Measurements from ENCODE around the gene KCNF1. TPM values are rescaled to one million over a fixed set of nuclear protein-coding genes. Genes with fewer than 3 reads are reported as not detected.

KCNF1 gene
- total RNA-seq, 1 experiment from 2014 or later, result 1.2 TPM

GRCh38 chr2:10934979-10935350, 23.2 kb downstream of the KCNF1 start:
- TF ChIP-seq CDX4 (CRISPR knock-in tag; IDR thresholded peaks at IDR 0.05; ENCODE audit: borderline replicate concordance), result no peak
- TF ChIP-seq NFYB (CRISPR knock-in tag; conservative IDR thresholded peaks at IDR 0.05; ENCODE audit: low read depth), result no peak
- no peak for TF ChIP-seq TP53 (CRISPR knock-in tag; IDR thresholded peaks at IDR 0.05)
- TF ChIP-seq ZNF423 (CRISPR knock-in tag; IDR thresholded peaks at IDR 0.05), result no peak
- TF ChIP-seq ZNF396 (CRISPR knock-in tag; IDR thresholded peaks at IDR 0.05; ENCODE audit: borderline replicate concordance), result no peak
- TF ChIP-seq MAX (CRISPR knock-in tag; IDR thresholded peaks at IDR 0.05), result no peak
- TF ChIP-seq ZBTB43 (CRISPR knock-in tag; IDR thresholded peaks at IDR 0.05), result no peak
- TF ChIP-seq HMGA2 (CRISPR knock-in tag; IDR thresholded peaks at IDR 0.05), result no peak
- TF ChIP-seq ZMAT4 (CRISPR knock-in tag; IDR thresholded peaks at IDR 0.05), result no peak
- TF ChIP-seq ZNF138 (CRISPR knock-in tag; conservative IDR thresholded peaks at IDR 0.05), result no peak
- no peak for TF ChIP-seq ZNF532 (CRISPR knock-in tag; IDR thresholded peaks at IDR 0.05; ENCODE audit: borderline replicate concordance)
- no peak for TF ChIP-seq RELA (CRISPR knock-in tag; IDR thresholded peaks at IDR 0.05; ENCODE audit: borderline replicate concordance)
- Mint-ChIP-seq H3K27me3 (ENCODE audit: low read depth) (peaks cover 4% of the 10 kb centered on the region; the same call in 1 of the 2 replicates), H3K4me3 (no peak overlapping the region), H3K27ac (no peak overlapping the region), H3K4me1 (peaks cover 38% of the 10 kb centered on the region), H3K36me3 (peaks cover 11% of the 10 kb centered on the region), H3K9me3 (peaks cover 18% of the 10 kb centered on the region)
- ATAC-seq (no peak), DNase-seq (ENCODE audit: low spot score) (no peak)
- ChIA-PET CTCF (interaction anchor here (0.9 to 2.3 kb wide), 4 partner anchors 23 to 103 kb away, joined by 3 to 7 read pairs (median 4); partner anchors contain the start of gene KCNF1), POLR2A (no interaction called here)

- Mint-ChIP-seq H3K4me3 (no peak overlapping the region), H3K27ac (no peak overlapping the region), H3K9me3 (peaks cover 22% of the 10 kb centered on the region), H3K27me3 (ENCODE audit: low read depth) (peaks cover 4% of the 10 kb centered on the region; the same call in 1 of the 2 replicates), H3K36me3 (peaks cover 11% of the 10 kb centered on the region), H3K4me1 (peaks cover 34% of the 10 kb centered on the region)
- ATAC-seq, result no peak
- POLR2A ChIA-PET, result no interaction called here
- DNase-seq (ENCODE audit: low spot score), result no peak
- CTCF ChIA-PET, result interaction anchor here (0.9 to 2.3 kb wide), 4 partner anchors 24 to 104 kb away, joined by 3 to 7 read pairs (median 4); partner anchors contain the start of gene KCNF1
- no peak for TF ChIP-seq MAX (CRISPR knock-in tag; IDR thresholded peaks at IDR 0.05)
- no peak for TF ChIP-seq E2F5 (CRISPR knock-in tag; IDR thresholded peaks at IDR 0.05)
- no peak for TF ChIP-seq ZNF532 (CRISPR knock-in tag; IDR thresholded peaks at IDR 0.05; ENCODE audit: borderline replicate concordance)
- no peak for TF ChIP-seq JAZF1 (CRISPR knock-in tag; IDR thresholded peaks at IDR 0.05)
- no peak for TF ChIP-seq TEAD1 (CRISPR knock-in tag; IDR thresholded peaks at IDR 0.05)
- no peak for TF ChIP-seq MLX (CRISPR knock-in tag; IDR thresholded peaks at IDR 0.05)
- TF ChIP-seq PREB (CRISPR knock-in tag; IDR thresholded peaks at IDR 0.05; ENCODE audit: borderline replicate concordance), result no peak
These were observed 23.7 kb downstream of the KCNF1 start for GRCh38 chr2:10935366-10935918.
